WTC11 (cell line): ENCODE results near the gene HMGB1.

Experiments
- CBFB ChIP-seq: sonication (generic); formaldehyde crosslinking; IDR thresholded peaks from 2 replicates; pipeline ENCODE4 v1.8.1; 2022; ENCODE audit warnings: mild to moderate bottlenecking, low read depth, missing genetic modification reagents
- FOXP1 ChIP-seq: sonication (generic); formaldehyde crosslinking; IDR thresholded peaks from 2 replicates; pipeline ENCODE4 v1.8.0; 2022; ENCODE audit warnings: missing genetic modification reagents, mild to moderate bottlenecking, moderate library complexity, borderline replicate concordance
- JUN ChIP-seq: sonication (generic); formaldehyde crosslinking; IDR thresholded peaks from 2 replicates; pipeline ENCODE4 v1.8.0; 2023; ENCODE audit warnings: mild to moderate bottlenecking, missing genetic modification reagents
- NFE2L1 ChIP-seq: sonication (generic); formaldehyde crosslinking; IDR thresholded peaks from 2 replicates; pipeline ENCODE4 v1.8.1; 2023; ENCODE audit warnings: missing genetic modification reagents
- RORB ChIP-seq: fragments of 250-450 bp; sonication (Bioruptor Pico); IDR thresholded peaks from 2 replicates; pipeline ENCODE4 v1.9.0; 2021; ENCODE audit warnings: mild to moderate bottlenecking
- SMAD3 ChIP-seq: sonication (generic); formaldehyde crosslinking; IDR thresholded peaks from 2 replicates; pipeline ENCODE4 v1.8.0; 2022; ENCODE audit warnings: missing genetic modification reagents, mild to moderate bottlenecking, borderline replicate concordance
- SP1 ChIP-seq: sonication (generic); formaldehyde crosslinking; conservative IDR thresholded peaks from 2 replicates; pipeline ENCODE4 v1.8.1; 2022; ENCODE audit warnings: missing genetic modification reagents
- TEAD4 ChIP-seq: sonication (generic); formaldehyde crosslinking; IDR thresholded peaks from 2 replicates; pipeline ENCODE4 v1.8.0; 2022; ENCODE audit warnings: mild to moderate bottlenecking, missing genetic modification reagents
- ZNF263 ChIP-seq: sonication (generic); formaldehyde crosslinking; IDR thresholded peaks from 2 replicates; pipeline ENCODE4 v1.8.1; 2022; ENCODE audit warnings: low read depth, mild to moderate bottlenecking, moderate library complexity, missing genetic modification reagents
- TF ChIP-seq, protein P1 (sequence below): sonication (generic); formaldehyde crosslinking; IDR thresholded peaks from 2 replicates; pipeline ENCODE4 v1.8.0; 2023; ENCODE audit warnings: missing genetic modification reagents, mild to moderate bottlenecking, borderline replicate concordance
- TF ChIP-seq, protein P2 (sequence below): fragments of 200-600 bp; IDR thresholded peaks from 2 replicates; pipeline ENCODE4 v1.8.0; 2022; ENCODE audit warnings: antibody characterized with exemption

DNA sequence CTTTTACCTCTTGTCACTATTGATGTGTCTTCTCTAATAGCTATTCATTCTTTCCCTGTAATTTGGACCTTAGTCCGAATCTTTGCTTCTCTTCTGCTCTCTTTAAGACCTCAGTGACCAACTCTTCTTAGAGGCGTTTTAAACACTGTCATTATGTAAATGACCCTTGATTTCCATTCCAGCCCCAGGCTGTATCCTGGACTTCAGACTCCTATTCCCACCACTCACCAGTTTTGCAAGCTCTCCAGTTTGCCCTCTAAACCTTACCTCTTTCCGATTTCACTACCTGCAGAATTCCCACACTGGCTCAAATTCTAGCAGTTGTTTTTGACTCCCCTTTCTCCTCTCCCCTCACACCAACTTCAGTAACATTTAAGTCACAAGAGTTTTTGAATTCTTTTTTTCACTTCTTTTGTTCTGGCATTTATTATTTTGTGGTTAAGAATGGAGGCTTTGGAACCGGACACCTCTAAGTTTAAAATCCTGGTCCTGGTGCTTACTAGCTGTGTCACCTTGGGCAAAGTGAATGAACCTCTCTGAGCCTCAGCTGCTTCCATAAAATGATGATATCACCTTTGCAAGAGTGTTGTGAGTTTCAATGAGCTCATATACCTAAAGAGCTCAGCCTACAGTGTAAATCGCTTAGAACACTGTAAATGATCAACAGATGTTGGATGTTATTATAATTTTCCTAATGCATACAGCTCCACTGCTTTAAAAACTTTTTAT is 13.6 kb upstream of the HMGB1 start:
- TF ChIP-seq, protein P1, sequence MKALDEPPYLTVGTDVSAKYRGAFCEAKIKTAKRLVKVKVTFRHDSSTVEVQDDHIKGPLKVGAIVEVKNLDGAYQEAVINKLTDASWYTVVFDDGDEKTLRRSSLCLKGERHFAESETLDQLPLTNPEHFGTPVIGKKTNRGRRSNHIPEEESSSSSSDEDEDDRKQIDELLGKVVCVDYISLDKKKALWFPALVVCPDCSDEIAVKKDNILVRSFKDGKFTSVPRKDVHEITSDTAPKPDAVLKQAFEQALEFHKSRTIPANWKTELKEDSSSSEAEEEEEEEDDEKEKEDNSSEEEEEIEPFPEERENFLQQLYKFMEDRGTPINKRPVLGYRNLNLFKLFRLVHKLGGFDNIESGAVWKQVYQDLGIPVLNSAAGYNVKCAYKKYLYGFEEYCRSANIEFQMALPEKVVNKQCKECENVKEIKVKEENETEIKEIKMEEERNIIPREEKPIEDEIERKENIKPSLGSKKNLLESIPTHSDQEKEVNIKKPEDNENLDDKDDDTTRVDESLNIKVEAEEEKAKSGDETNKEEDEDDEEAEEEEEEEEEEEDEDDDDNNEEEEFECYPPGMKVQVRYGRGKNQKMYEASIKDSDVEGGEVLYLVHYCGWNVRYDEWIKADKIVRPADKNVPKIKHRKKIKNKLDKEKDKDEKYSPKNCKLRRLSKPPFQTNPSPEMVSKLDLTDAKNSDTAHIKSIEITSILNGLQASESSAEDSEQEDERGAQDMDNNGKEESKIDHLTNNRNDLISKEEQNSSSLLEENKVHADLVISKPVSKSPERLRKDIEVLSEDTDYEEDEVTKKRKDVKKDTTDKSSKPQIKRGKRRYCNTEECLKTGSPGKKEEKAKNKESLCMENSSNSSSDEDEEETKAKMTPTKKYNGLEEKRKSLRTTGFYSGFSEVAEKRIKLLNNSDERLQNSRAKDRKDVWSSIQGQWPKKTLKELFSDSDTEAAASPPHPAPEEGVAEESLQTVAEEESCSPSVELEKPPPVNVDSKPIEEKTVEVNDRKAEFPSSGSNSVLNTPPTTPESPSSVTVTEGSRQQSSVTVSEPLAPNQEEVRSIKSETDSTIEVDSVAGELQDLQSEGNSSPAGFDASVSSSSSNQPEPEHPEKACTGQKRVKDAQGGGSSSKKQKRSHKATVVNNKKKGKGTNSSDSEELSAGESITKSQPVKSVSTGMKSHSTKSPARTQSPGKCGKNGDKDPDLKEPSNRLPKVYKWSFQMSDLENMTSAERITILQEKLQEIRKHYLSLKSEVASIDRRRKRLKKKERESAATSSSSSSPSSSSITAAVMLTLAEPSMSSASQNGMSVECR (CRISPR knock-in tag): no peak
- no peak for TF ChIP-seq SMAD3 (CRISPR knock-in tag)
- TF ChIP-seq, protein P2, sequence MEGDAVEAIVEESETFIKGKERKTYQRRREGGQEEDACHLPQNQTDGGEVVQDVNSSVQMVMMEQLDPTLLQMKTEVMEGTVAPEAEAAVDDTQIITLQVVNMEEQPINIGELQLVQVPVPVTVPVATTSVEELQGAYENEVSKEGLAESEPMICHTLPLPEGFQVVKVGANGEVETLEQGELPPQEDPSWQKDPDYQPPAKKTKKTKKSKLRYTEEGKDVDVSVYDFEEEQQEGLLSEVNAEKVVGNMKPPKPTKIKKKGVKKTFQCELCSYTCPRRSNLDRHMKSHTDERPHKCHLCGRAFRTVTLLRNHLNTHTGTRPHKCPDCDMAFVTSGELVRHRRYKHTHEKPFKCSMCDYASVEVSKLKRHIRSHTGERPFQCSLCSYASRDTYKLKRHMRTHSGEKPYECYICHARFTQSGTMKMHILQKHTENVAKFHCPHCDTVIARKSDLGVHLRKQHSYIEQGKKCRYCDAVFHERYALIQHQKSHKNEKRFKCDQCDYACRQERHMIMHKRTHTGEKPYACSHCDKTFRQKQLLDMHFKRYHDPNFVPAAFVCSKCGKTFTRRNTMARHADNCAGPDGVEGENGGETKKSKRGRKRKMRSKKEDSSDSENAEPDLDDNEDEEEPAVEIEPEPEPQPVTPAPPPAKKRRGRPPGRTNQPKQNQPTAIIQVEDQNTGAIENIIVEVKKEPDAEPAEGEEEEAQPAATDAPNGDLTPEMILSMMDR: no peak
- no peak for TF ChIP-seq ZNF263 (CRISPR knock-in tag)
- no peak for TF ChIP-seq TEAD4
- TF ChIP-seq RORB (CRISPR knock-in tag): no peak
- TF ChIP-seq CBFB (CRISPR knock-in tag): no peak
- no peak for TF ChIP-seq FOXP1 (CRISPR knock-in tag)
- TF ChIP-seq NFE2L1 (CRISPR knock-in tag): no peak
- TF ChIP-seq SP1: no peak
- no peak for TF ChIP-seq JUN
